Heart right ventricle (tissue), 16 donors: ENCODE results near the gene CDR2L. TPM values are rescaled to one million over a fixed set of nuclear protein-coding genes. Genes with fewer than 3 reads are reported as not detected.
"Not testable (repeated sequence)": the region's sequence is repeated elsewhere in the genome, so short reads cannot be mapped to it uniquely, and the experiment has no call there.

ENCODE experiments used
- ATAC-seq, 8 donors: fragments of 200-7000 bp; cut with Tn5 transposase; one replicate each; pipeline ENCODE4 v1.9.1; 2020; ENCODE audit warnings: mild to moderate bottlenecking in 8 of 8, moderate library complexity in 8 of 8, moderate number of reproducible peaks in 1 of 8
- DNase-seq, 2 donors: peaks; one replicate each; pipeline ENCODE4 v3.0.0-alpha.2; 2020
- H3K27ac ChIP-seq, 10 donors: fragments of 200-600 bp; sonication (generic) in 2 of 10; one replicate each; pipeline versions ENCODE4 v1.5.0 to v1.8.0; 2020 to 2022; ENCODE audit warnings: mild to moderate bottlenecking in 3 of 10
- H3K27me3 ChIP-seq, 7 donors: fragments of 200-600 bp; one replicate each; pipeline ENCODE4 v1.8.0; 2021 to 2022; ENCODE audit warnings: mild to moderate bottlenecking in 2 of 7
- H3K36me3 ChIP-seq, 9 donors: fragments of 200-600 bp; sonication (generic) in 1 of 9; one replicate each; pipeline versions ENCODE4 v1.5.0 to v1.8.0; 2020 to 2022; ENCODE audit warnings: mild to moderate bottlenecking in 2 of 9
- H3K4me1 ChIP-seq, 9 donors: fragments of 200-600 bp; sonication (generic) in 1 of 9; one replicate each; pipeline versions ENCODE4 v1.5.0 to v1.8.0; 2020 to 2022; ENCODE audit warnings: mild to moderate bottlenecking in 4 of 9
- H3K4me3 ChIP-seq, 10 donors: fragments of 200-600 bp; sonication (generic) in 2 of 10; one replicate each; pipeline versions ENCODE4 v1.5.0 to v1.8.0; 2020 to 2022; ENCODE audit warnings: mild to moderate bottlenecking in 7 of 10, moderate library complexity in 2 of 10
- H3K9me3 ChIP-seq, 11 donors: fragments of 200-600 bp in 10 of 11; sonication (generic) in 2 of 11; one replicate each; pipeline versions ENCODE4 v1.5.0 to v1.8.0; 2013 to 2022; ENCODE audit warnings: mild to moderate bottlenecking in 2 of 11, control low read depth in 1 of 11, moderate library complexity in 1 of 11
- WGBS, 2 donors: extraction: QIAGEN DNeasy Blood & Tissue Kit; methylation state at CpG; one replicate each; pipeline ENCODE4 v1.1.7; 2013; ENCODE audit warnings: inconsistent platforms in 1 of 2; 5-methylcytosine and 5-hydroxymethylcytosine counted together
- intact Hi-C, 10 donors: fragments of 100-400 bp; cut with DNase I; formaldehyde crosslinking; loops; one replicate each; pipeline versions ENCODE4 v1.11.1 to v1.14.2; 2022
- polyA plus RNA-seq, 2 donors: library from polyadenylated mRNA; stranded (reverse); fragments of 200-250 nt; gene quantifications; one replicate each; pipeline ENCODE4 v1.2.3, GENCODE V29; 2013
- total RNA-seq, 10 donors: library from RNA; stranded (reverse); fragmentation: NEBNext Ultra II Directional in 3 of 10; extraction: Animal tissue kit (Norgen Biotek cat#: 25700) in 3 of 10; gene quantifications; one replicate each; pipeline versions ENCODE4 v1.2.1 to v1.2.4, GENCODE V29; 2021 to 2023
- TF ChIP-seq, protein P1 (sequence below), 9 donors: fragments of 200-600 bp; sonication (generic) in 2 of 9; IDR thresholded peaks; one replicate each; pipeline versions ENCODE4 v1.5.0 to v1.8.0; 2021 to 2022; ENCODE audit warnings: antibody characterized with exemption in 9 of 9, mild to moderate bottlenecking in 5 of 9, moderate library complexity in 1 of 9
- donor health status: Arrhythmogenic right ventricular cardiomyopathy.
- donor health status: ischemic (EF 13 %, LVEDD 7.1; RV severe dilation, severe dysfunction).
- donor health status: healthy with polysubstance abuse.
- donor health status: DM: no; HTN: yes; CAD: no.
- donor health status: DM: no; HTN: no; CAD: no.
- donor health status: ischemic (EF 25% LVEDD 6.9; RV normal size, moderate dysfunction).
- donor health status: ischemic (EF 25% LVEDD 5.7; RV mildly dilated, moderate dysfunction).
- donor health status: healthy.
- donor health status: DM: yes; HTN: yes; CAD: no.
- donor health status: Ischemic cardiomyopathy.
- donor health status: ischemic (EF 35%, LVEDD 5.7; RV mildly dilated, moderate dysfunction).
- donor health status: nonischemic (EF 11% LVEDD 7.7; RV severe dilation, severe dysfunction).
- donor health status: DM: yes; HTN: yes; CAD: no.
- donor health status: PGD.
- donor health status: ischemic (EF 29% LVEDD 5.4; RV normal size, mild dysfunction).
- donor health status: nonischemic (EF 23%, LVEDD 6.1; RV moderate dilation, normal function).

Gene CDR2L
- total and polyA plus RNA-seq, 12 donors, result 8.5 to 25.3 (median 14.7) TPM

DNA sequence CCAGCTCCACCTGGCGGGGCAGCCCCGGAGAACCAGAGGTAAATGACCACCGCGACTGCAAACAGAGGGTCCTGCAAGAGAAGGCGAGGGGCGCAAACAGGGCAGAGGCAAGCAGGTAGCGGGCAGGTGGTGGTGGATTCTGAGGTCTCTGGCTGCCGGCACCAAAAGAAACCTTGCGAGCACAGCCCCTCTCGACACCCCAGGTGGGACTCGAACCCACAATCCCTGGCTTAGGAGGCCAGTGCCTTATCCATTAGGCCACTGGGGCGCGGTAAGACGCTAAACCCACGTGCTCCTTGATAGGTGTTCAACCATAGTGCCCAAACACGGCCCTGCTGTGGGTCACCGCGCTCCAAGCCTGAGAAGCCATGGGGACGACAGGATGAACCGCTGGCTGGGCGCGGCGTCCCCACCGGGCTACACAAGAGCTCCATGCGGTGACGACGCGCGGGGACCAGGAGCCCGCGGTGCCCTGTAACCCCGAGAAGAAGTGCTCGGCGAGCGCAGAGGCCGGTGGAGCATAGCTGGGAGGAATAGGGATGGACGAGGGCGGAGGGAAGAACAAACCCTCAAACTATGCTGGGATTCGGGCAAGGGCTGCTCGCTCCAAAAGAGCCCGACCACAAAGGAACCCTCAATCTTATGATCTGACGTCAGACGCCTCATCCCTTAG is 46.9 kb downstream of the CDR2L start:
- intact Hi-C loops, result loop anchor here in 3 of 10 donors (5.0 to 10.0 kb wide), 3 partner anchors 50 to 72 kb away; partner anchors contain the start of gene CDR2L (in 1 of the 3)
- H3K27ac ChIP-seq, result peak overlapping the region; percentile 8 to 90 (median 84)
- TF ChIP-seq, protein P1, sequence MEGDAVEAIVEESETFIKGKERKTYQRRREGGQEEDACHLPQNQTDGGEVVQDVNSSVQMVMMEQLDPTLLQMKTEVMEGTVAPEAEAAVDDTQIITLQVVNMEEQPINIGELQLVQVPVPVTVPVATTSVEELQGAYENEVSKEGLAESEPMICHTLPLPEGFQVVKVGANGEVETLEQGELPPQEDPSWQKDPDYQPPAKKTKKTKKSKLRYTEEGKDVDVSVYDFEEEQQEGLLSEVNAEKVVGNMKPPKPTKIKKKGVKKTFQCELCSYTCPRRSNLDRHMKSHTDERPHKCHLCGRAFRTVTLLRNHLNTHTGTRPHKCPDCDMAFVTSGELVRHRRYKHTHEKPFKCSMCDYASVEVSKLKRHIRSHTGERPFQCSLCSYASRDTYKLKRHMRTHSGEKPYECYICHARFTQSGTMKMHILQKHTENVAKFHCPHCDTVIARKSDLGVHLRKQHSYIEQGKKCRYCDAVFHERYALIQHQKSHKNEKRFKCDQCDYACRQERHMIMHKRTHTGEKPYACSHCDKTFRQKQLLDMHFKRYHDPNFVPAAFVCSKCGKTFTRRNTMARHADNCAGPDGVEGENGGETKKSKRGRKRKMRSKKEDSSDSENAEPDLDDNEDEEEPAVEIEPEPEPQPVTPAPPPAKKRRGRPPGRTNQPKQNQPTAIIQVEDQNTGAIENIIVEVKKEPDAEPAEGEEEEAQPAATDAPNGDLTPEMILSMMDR (IDR thresholded peaks at IDR 0.05), result peak in 1 of 9 donors; percentile 8
- ATAC-seq, result peak; percentile 68 to 87 (median 80)
- H3K36me3 ChIP-seq, result peaks cover 0 to 19% (median 6%) of the 10 kb centered on the region in 9 donors
- WGBS, 2 donors, result 1 to 2% methylated on average over 43 of the region's 43 CpGs
- peaks cover 0 to 54% (median 44%) of the 10 kb centered on the region in 9 donors for H3K4me1 ChIP-seq
- H3K9me3 ChIP-seq, result peaks cover 0 to 13% (median 0%) of the 10 kb centered on the region in 11 donors
- H3K4me3 ChIP-seq, result peak overlapping the region; percentile 46 to 72 (median 66)
- no peaks in the 10 kb centered on the region for H3K27me3 ChIP-seq
- DNase-seq, result peak; percentile 81 to 90

DNA sequence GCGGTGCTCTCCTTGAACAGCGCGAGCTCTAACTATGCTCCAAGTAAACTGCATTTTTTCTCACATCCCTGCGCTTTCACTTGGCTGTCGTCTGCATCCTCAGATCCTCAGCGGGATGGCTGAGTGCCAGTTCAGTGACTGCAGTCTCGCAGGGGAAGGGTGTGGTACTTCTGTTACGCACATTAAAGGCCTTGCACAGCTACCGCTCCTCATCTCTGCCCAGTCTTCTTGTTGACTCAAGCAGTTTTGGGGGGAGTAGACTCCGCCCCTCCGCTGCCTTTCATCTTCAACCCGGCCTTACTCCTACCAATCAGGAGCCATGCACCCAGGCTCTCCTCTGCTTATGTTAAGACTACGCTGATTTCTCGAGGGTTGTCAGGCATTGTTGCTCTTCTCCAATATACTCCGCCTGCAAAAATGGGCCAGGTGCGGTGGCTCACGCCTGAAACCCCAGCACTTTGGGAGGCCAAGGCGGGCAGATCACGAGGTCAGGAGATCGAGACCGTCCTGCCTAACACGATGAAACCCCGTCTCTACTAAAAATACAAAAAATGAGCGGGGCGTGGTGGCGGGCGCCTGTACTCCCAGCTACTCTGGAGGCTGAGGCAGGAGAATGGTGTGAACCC is 49.3 kb downstream of the CDR2L start:
- peak; percentile 86 to 92 for DNase-seq
- peak overlapping the region; percentile 36 to 90 (median 84) for H3K27ac ChIP-seq
- WGBS, 2 donors, result 56 to 61% methylated on average over 27 of the region's 27 CpGs
- peaks cover 0 to 54% (median 44%) of the 10 kb centered on the region in 9 donors for H3K4me1 ChIP-seq
- ATAC-seq, result peak; percentile 14 to 71 (median 56)
- intact Hi-C loops, result loop anchor here in 1 of 10 donors (10.0 kb wide), 1 partner anchor 52 kb away; the partner anchor contains the start of gene CDR2L
- H3K36me3 ChIP-seq, result peaks cover 0 to 43% (median 28%) of the 10 kb centered on the region in 9 donors
- TF ChIP-seq, protein P1 (IDR thresholded peaks at IDR 0.05), result no peak
- H3K4me3 ChIP-seq, result peak overlapping the region in 6 of 10 donors; percentile 4 to 72 (median 24)
- H3K27me3 ChIP-seq, result no peaks in the 10 kb centered on the region
- H3K9me3 ChIP-seq, result no peaks in the 10 kb centered on the region

DNA sequence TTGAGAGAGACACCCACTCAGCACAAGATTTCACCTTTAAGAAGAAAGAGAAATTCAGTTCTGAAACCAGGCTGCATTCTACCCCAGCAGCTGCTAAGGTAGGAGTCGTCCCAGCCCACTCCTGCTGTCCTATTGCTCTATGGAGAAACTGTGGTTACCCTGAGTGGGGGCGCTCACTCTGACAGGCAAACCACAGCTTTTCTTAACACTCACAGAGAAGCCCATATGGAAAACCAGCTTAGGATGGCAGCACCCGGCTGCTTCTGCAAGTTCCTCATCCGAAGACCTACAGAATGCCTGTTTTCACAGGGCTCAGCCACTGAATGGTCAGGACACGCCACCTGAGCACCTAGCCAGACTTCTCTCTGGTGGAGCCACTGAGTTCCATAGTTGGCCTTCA is 51.8 kb downstream of the CDR2L start:
- WGBS, 2 donors, result 91 to 92% methylated on average over 5 of the region's 5 CpGs
- no peak for DNase-seq
- Histone ChIP-seq H3K36me3 (peaks cover 0 to 55% (median 34%) of the 10 kb centered on the region in 9 donors), H3K27ac (no peak overlapping the region), H3K4me1 (peaks cover 0 to 34% (median 25%) of the 10 kb centered on the region in 9 donors), H3K4me3 (no peak overlapping the region), H3K27me3 (no peaks in the 10 kb centered on the region), H3K9me3 (no peaks in the 10 kb centered on the region)
- no peak for ATAC-seq
- intact Hi-C loops, result loop anchor here in 1 of 10 donors (10.0 kb wide), 1 partner anchor 54 kb away; the partner anchor contains the start of gene CDR2L
- TF ChIP-seq, protein P1 (IDR thresholded peaks at IDR 0.05), result no peak

DNA sequence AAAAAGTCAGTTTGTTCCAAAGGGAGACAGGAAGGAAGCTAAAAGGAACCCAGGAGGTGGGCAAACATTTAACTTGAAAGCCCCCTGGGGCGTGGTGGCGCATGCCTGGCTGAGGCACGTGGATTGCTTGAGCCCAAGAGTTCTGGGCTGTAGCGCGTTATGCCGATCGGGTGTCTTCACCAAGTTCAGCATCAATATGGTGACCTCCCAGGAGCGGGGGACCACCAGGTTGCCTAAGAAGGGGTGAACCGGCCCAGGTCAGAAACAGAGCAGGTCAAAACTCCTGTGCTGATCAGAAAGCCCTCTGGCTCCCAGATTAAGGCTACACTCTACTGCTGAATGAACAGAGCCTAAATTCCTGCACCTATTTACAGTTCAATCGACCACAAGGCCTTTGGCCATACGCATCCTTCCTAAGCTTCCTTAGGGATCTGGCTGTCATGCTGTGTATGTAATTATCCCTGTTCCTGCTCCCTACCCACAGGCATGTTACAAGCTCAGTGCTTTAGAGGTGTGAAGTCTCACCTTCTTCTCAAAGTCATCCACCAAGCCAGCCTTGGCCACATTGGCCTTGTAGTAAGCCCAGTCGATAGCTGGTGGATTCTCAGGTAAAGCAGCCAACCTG is 54.3 kb downstream of the CDR2L start:
- DNase-seq (no peak), ATAC-seq (no peak)
- TF ChIP-seq, protein P1 (IDR thresholded peaks at IDR 0.05), result no peak
- intact Hi-C loops, result loop anchor here in 1 of 10 donors (10.0 kb wide), 1 partner anchor 163 kb away; the partner anchor contains the start of gene NUP85
- Histone ChIP-seq H3K36me3 (peaks cover 0 to 58% (median 34%) of the 10 kb centered on the region in 9 donors), H3K4me3 (no peak overlapping the region), H3K27ac (no peak overlapping the region), H3K27me3 (no peaks in the 10 kb centered on the region), H3K9me3 (no peaks in the 10 kb centered on the region), H3K4me1 (peaks cover 0 to 24% (median 14%) of the 10 kb centered on the region in 9 donors)
- WGBS, 2 donors, result 76 to 78% methylated on average over 12 of the region's 12 CpGs

DNA sequence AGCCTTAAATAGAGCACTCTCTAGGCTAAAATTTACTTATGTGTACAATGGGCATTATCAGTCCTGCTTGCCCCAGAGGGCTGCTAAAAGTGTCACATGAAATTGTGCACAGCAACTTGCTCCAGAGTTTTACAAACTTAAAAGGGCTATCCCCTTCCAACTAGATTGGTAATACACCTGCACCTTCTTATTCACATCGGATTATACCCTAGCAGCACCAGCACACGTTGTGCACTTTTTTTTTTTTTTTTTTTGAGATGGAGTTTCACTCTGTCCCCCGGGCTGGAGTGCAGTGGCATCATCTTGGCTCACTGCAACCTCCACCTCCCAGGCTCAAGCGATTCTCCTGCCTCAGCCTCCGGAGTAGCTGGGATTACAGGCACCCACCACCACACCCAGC is 56.4 kb downstream of the CDR2L start:
- not testable (repeated sequence) for H3K9me3 ChIP-seq, DNase-seq, H3K27ac ChIP-seq, H3K4me3 ChIP-seq, ATAC-seq, H3K27me3 ChIP-seq
- Histone ChIP-seq H3K4me1 (peaks cover 6 to 35% (median 24%) of the 10 kb centered on the region in 9 donors), H3K36me3 (peaks cover 0 to 49% (median 34%) of the 10 kb centered on the region in 9 donors)
- 57 to 61% methylated on average over 5 of the region's 5 CpGs for WGBS, 2 donors
- intact Hi-C loops, result loop anchor here in 1 of 10 donors (10.0 kb wide), 1 partner anchor 161 kb away; the partner anchor contains the start of gene NUP85
